Measurements from ENCODE around the gene PRKN.

Gene PRKN

GRCh38 chr6:161424421-161424820, 1303.1 kb downstream of the PRKN start:
- Histone ChIP-seq H2AFZ (ENCODE audit: low read length) (no peak overlapping the region), H3K4me1 (ENCODE audit: insufficient read depth, low read length, severe bottlenecking) (no peaks in the 10 kb centered on the region), H3F3A (ENCODE audit: insufficient read depth, low read length) (no peaks in the 10 kb centered on the region), H3K4me3 (ENCODE audit: low read depth, low read length, poor library complexity, severe bottlenecking) (no peak overlapping the region), H3K27me3 (ENCODE audit: insufficient read depth, low read length) (no peaks in the 10 kb centered on the region), H3K9me3 (ENCODE audit: low read length) (no peaks in the 10 kb centered on the region), H4K20me1 (ENCODE audit: insufficient read depth, low read length) (no peaks in the 10 kb centered on the region), H3K9ac (ENCODE audit: low read length) (no peak overlapping the region), H3K79me2 (ENCODE audit: insufficient read depth, low read length) (no peaks in the 10 kb centered on the region), H3K36me3 (ENCODE audit: insufficient read depth, low read length) (no peaks in the 10 kb centered on the region), H3K9me2 (ENCODE audit: low read depth, low read length) (no peaks in the 10 kb centered on the region), H3K4me2 (ENCODE audit: low read length) (no peak overlapping the region), H3K27ac (ENCODE audit: low read depth, low read length, poor library complexity, severe bottlenecking) (no peak overlapping the region)
- TF ChIP-seq EZH2 (IDR thresholded peaks at IDR 0.05; ENCODE audit: borderline replicate concordance, low read length) (no peak), CTCF (IDR thresholded peaks at IDR 0.05; ENCODE audit: low read length) (no peak)

GRCh38 chr6:161422710-161423680, 1304.6 kb downstream of the PRKN start:
- no peak overlapping the region for H3K9ac ChIP-seq (ENCODE audit: low read length)
- no peaks in the 10 kb centered on the region for H3K27me3 ChIP-seq (ENCODE audit: insufficient read depth, low read length)
- H3K4me1 ChIP-seq (ENCODE audit: insufficient read depth, low read length, severe bottlenecking): no peaks in the 10 kb centered on the region
- H3K4me3 ChIP-seq (ENCODE audit: low read depth, low read length, poor library complexity, severe bottlenecking): no peak overlapping the region
- TF ChIP-seq EZH2 (IDR thresholded peaks at IDR 0.05; ENCODE audit: borderline replicate concordance, low read length): no peak
- TF ChIP-seq CTCF (IDR thresholded peaks at IDR 0.05; ENCODE audit: low read length): no peak
- no peaks in the 10 kb centered on the region for H3F3A ChIP-seq (ENCODE audit: insufficient read depth, low read length)
- no peak overlapping the region for H3K4me2 ChIP-seq (ENCODE audit: low read length)
- no peaks in the 10 kb centered on the region for H4K20me1 ChIP-seq (ENCODE audit: insufficient read depth, low read length)
- no peak overlapping the region for H2AFZ ChIP-seq (ENCODE audit: low read length)
- no peaks in the 10 kb centered on the region for H3K9me2 ChIP-seq (ENCODE audit: low read depth, low read length)
- H3K36me3 ChIP-seq (ENCODE audit: insufficient read depth, low read length): no peaks in the 10 kb centered on the region
- no peaks in the 10 kb centered on the region for H3K9me3 ChIP-seq (ENCODE audit: low read length)
- no peaks in the 10 kb centered on the region for H3K79me2 ChIP-seq (ENCODE audit: insufficient read depth, low read length)
- no peak overlapping the region for H3K27ac ChIP-seq (ENCODE audit: low read depth, low read length, poor library complexity, severe bottlenecking)

- no peak overlapping the region for H3K27ac ChIP-seq (ENCODE audit: low read depth, low read length, poor library complexity, severe bottlenecking)
- H3K9ac ChIP-seq (ENCODE audit: low read length): no peak overlapping the region
- no peaks in the 10 kb centered on the region for H3F3A ChIP-seq (ENCODE audit: insufficient read depth, low read length)
- no peaks in the 10 kb centered on the region for H4K20me1 ChIP-seq (ENCODE audit: insufficient read depth, low read length)
- H3K4me2 ChIP-seq (ENCODE audit: low read length): no peak overlapping the region
- TF ChIP-seq CTCF (IDR thresholded peaks at IDR 0.05; ENCODE audit: low read length) (peak; percentile 77), EZH2 (IDR thresholded peaks at IDR 0.05; ENCODE audit: borderline replicate concordance, low read length) (no peak)
- no peak overlapping the region for H3K4me3 ChIP-seq (ENCODE audit: low read depth, low read length, poor library complexity, severe bottlenecking)
- H3K27me3 ChIP-seq (ENCODE audit: insufficient read depth, low read length): no peaks in the 10 kb centered on the region
- no peaks in the 10 kb centered on the region for H3K36me3 ChIP-seq (ENCODE audit: insufficient read depth, low read length)
- H3K4me1 ChIP-seq (ENCODE audit: insufficient read depth, low read length, severe bottlenecking): no peaks in the 10 kb centered on the region
- H3K79me2 ChIP-seq (ENCODE audit: insufficient read depth, low read length): no peaks in the 10 kb centered on the region
- H3K9me2 ChIP-seq (ENCODE audit: low read depth, low read length): no peaks in the 10 kb centered on the region
- H3K9me3 ChIP-seq (ENCODE audit: low read length): no peaks in the 10 kb centered on the region
- no peak overlapping the region for H2AFZ ChIP-seq (ENCODE audit: low read length)
These were observed 1309.1 kb downstream of the PRKN start for GRCh38 chr6:161418463-161418945.

Measured in OCI-LY1 (cell line).